ENCODE measurements around the gene NFE2L3. TPM values are rescaled to one million over a fixed set of nuclear protein-coding genes. Genes with fewer than 3 reads are reported as not detected.
A peak's percentile ranks its signal among the peaks of the same experiment; 100 is the strongest.
"Not testable (repeated sequence)": the region's sequence is repeated elsewhere in the genome, so short reads cannot be mapped to it uniquely, and the experiment has no call there.

Gene NFE2L3
- total and polyA plus RNA-seq, 2 donors (not counting 3 experiments of a cell fraction or from before 2014, with no cell fraction given), result 29.6 to 40.2 TPM

GRCh38 chr7:26151650-26151952, 397 bp upstream of the NFE2L3 start:
- ChIA-PET POLR2A (interaction anchor here (0.7 to 1.7 kb wide), 8 partner anchors 9 to 50 kb away, joined by 3 to 8 read pairs (median 6); partner anchors contain the start of gene CBX3), CTCF (interaction anchor here (0.9 to 1.7 kb wide), 16 partner anchors 16 to 516 kb away, joined by 3 to 19 read pairs (median 4); partner anchors contain the start of gene HNRNPA2B1)
- H3K9me1 ChIP-seq (replicated peaks; ENCODE audit: control insufficient read depth, extremely low read depth, insufficient read depth, low read length), result no peaks in the 10 kb centered on the region
- peak overlapping the region; percentile 98 for H2AFZ ChIP-seq (ENCODE audit: low read depth, low read length)
- intact Hi-C loops (cut with micrococcal nuclease), result loop anchor here (5.0 to 10.0 kb wide), 6 partner anchors 59 to 963 kb away; no protein-coding TSS in a partner anchor
- H3K79me2 ChIP-seq (ENCODE audit: control insufficient read depth, insufficient read depth, low read length), result peaks cover 37% of the 10 kb centered on the region
- peak overlapping the region; percentile 57 for H3K4me2 ChIP-seq (ENCODE audit: insufficient read depth, low read length)
- H3K36me3 ChIP-seq (ENCODE audit: control insufficient read depth in 2 of 2, extremely low read depth in 1 of 2, insufficient read depth in 2 of 2, low read length in 2 of 2), result no peaks in the 10 kb centered on the region
- FAIRE-seq (no peak), DNase-seq (ENCODE audit: low read depth, low spot score) (no peak)
- dilution Hi-C loops (cut with MboI; ENCODE audit: extremely low pct_ligation_motif_present, low sequenced_read_pairs), result no loop called here
- peak overlapping the region in 2 of 3 experiments; percentile 68 to 71 for H3K4me3 ChIP-seq (replicated peaks in 1 of 3; ENCODE audit: insufficient read depth in 1 of 3, low read depth in 1 of 3, low read length in 3 of 3)
- H3K27me3 ChIP-seq (ENCODE audit: control insufficient read depth in 2 of 2, insufficient read depth in 2 of 2, low read length in 2 of 2), result peaks cover 0 to 4% of the 10 kb centered on the region in 2 experiments
- BruUV-seq (replicated peaks), result no TSS peak
- no peaks in the 10 kb centered on the region for H3K9me3 ChIP-seq (replicated peaks; ENCODE audit: control insufficient read depth, insufficient read depth, low read length)
- TF ChIP-seq CTCF (IDR thresholded peaks at IDR 0.05; ENCODE audit: extremely low read depth in 1 of 2, insufficient read depth in 1 of 2, low read depth in 1 of 2, low read length in 2 of 2), result no peak
- TF ChIP-seq EZH2 (IDR thresholded peaks at IDR 0.05; ENCODE audit: borderline replicate concordance, low read depth, low read length, severe bottlenecking), result no peak
- TF ChIP-seq, protein P1, sequence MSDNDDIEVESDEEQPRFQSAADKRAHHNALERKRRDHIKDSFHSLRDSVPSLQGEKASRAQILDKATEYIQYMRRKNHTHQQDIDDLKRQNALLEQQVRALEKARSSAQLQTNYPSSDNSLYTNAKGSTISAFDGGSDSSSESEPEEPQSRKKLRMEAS (IDR thresholded peaks at IDR 0.05; ENCODE audit: insufficient read depth, insufficient read length), result no peak
- TF ChIP-seq GATA2 (IDR thresholded peaks at IDR 0.05; ENCODE audit: insufficient read depth, insufficient read length, low read depth, low read length), result no peak
- no peak for TF ChIP-seq POLR2A (IDR thresholded peaks at IDR 0.05; ENCODE audit: low read depth, low read length)
- no peak for TF ChIP-seq MYC (IDR thresholded peaks at IDR 0.05; ENCODE audit: low read depth, low read length)
- TF ChIP-seq JUN (IDR thresholded peaks at IDR 0.05; ENCODE audit: borderline replicate concordance, insufficient read depth, insufficient read length, low read depth), result no peak
- no peak for TF ChIP-seq POLR2AphosphoS5 (IDR thresholded peaks at IDR 0.05; ENCODE audit: insufficient read depth, low read depth, low read length)
- TF ChIP-seq FOS (IDR thresholded peaks at IDR 0.05; ENCODE audit: borderline replicate concordance, insufficient read depth, low read length), result no peak
- peak overlapping the region; percentile 28 for H3K9ac ChIP-seq (replicated peaks; ENCODE audit: extremely low read depth, insufficient read depth, low read length)
- peak overlapping the region; percentile 19 for H3K27ac ChIP-seq (ENCODE audit: insufficient read depth, low read depth, low read length)
- peaks cover 39% of the 10 kb centered on the region for H3K4me1 ChIP-seq (ENCODE audit: control insufficient read depth, extremely low read depth, insufficient read depth, low read length)
- no peaks in the 10 kb centered on the region for H4K20me1 ChIP-seq (replicated peaks; ENCODE audit: control insufficient read depth, extremely low read depth, insufficient read depth, low read length)

DNA sequence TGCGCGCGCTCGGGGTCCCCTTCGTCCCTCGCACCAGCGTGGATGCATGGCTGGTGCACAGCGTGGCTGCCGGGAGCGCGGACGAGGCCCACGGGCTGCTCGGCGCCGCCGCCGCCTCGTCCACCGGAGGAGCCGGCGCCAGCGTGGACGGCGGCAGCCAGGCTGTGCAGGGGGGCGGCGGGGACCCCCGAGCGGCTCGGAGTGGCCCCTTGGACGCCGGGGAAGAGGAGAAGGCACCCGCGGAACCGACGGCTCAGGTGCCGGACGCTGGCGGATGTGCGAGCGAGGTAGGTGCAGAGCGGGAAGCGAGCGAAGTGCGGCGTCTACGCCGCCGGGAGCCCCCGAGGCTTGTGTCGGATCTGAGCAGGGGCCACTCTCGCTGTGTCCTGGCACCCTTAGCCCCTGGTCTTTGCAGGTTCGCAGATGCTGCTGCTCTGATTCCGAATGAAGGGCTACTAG, 813 bp downstream of the NFE2L3 start:
- dilution Hi-C loops (cut with MboI; ENCODE audit: extremely low pct_ligation_motif_present, low sequenced_read_pairs); H3K27me3 ChIP-seq (ENCODE audit: control insufficient read depth in 2 of 2, insufficient read depth in 2 of 2, low read length in 2 of 2); H3K36me3 ChIP-seq (ENCODE audit: control insufficient read depth in 2 of 2, extremely low read depth in 1 of 2, insufficient read depth in 2 of 2, low read length in 2 of 2); H4K20me1 ChIP-seq (replicated peaks; ENCODE audit: control insufficient read depth, extremely low read depth, insufficient read depth, low read length); H3K9me3 ChIP-seq (replicated peaks; ENCODE audit: control insufficient read depth, insufficient read depth, low read length); BruUV-seq (replicated peaks); DNase-seq (ENCODE audit: low read depth, low spot score); FAIRE-seq; H3K9me1 ChIP-seq (replicated peaks; ENCODE audit: control insufficient read depth, extremely low read depth, insufficient read depth, low read length): not testable (repeated sequence)
- ChIA-PET CTCF (interaction anchor here (0.8 to 1.7 kb wide), 9 partner anchors 9 to 217 kb away, joined by 3 to 19 read pairs (median 5); partner anchors contain the start of genes CBX3 and HNRNPA2B1), POLR2A (interaction anchor here (1.2 kb wide), 1 partner anchor 49 kb away, joined by 7 read pairs; the partner anchor contains the start of gene CBX3)
- H3K9ac ChIP-seq (replicated peaks; ENCODE audit: extremely low read depth, insufficient read depth, low read length), result peak overlapping the region; percentile 45
- peak overlapping the region; percentile 92 for H3K27ac ChIP-seq (ENCODE audit: insufficient read depth, low read depth, low read length)
- peaks cover 46% of the 10 kb centered on the region for H3K79me2 ChIP-seq (ENCODE audit: control insufficient read depth, insufficient read depth, low read length)
- H3K4me1 ChIP-seq (ENCODE audit: control insufficient read depth, extremely low read depth, insufficient read depth, low read length), result peaks cover 51% of the 10 kb centered on the region
- intact Hi-C loops (cut with micrococcal nuclease), result loop anchor here (2.0 to 10.0 kb wide), 7 partner anchors 52 to 962 kb away; no protein-coding TSS in a partner anchor
- peak overlapping the region; percentile 76 for H3K4me2 ChIP-seq (ENCODE audit: insufficient read depth, low read length)
- peak overlapping the region; percentile 98 for H2AFZ ChIP-seq (ENCODE audit: low read depth, low read length)
- H3K4me3 ChIP-seq (replicated peaks in 1 of 3; ENCODE audit: insufficient read depth in 1 of 3, low read depth in 1 of 3, low read length in 3 of 3), result peak overlapping the region; percentile 42 to 71 (median 68)

All from endothelial cell of umbilical vein (primary cell).